H1 (cell line): ENCODE data around the gene MARCHF2. TPM values are rescaled to one million over a fixed set of nuclear protein-coding genes. Genes with fewer than 3 reads are reported as not detected.

Experiments used
- CTCF ChIA-PET: fragments of 300-600 bp; sonication (Branson Sonifier 250); formaldehyde crosslinking; loops from one replicate; lab custom pipeline; 2021; ENCODE audit not compliant: partially characterized antibody; lab: Charles Lee
- POLR2A ChIA-PET: fragments of 300-600 bp; sonication (Branson Sonifier 250); formaldehyde crosslinking; loops from one replicate; lab custom pipeline; 2021; ENCODE audit warnings: inconsistent platforms; ENCODE audit not compliant: partially characterized antibody; lab: Charles Lee
- DNase-seq, 2 experiments: peaks; one replicate each; pipeline versions ENCODE4 v3.0.0 to v3.0.0-alpha.2; 2010 to 2022; ENCODE audit warnings: low spot score in 2 of 2, low read depth in 1 of 2, mixed read lengths in 1 of 2
- FAIRE-seq: peaks from 2 replicates; lab custom pipeline; 2011; peaks lifted over from hg19 to GRCh38; lab: Jason Lieb, UNC
- H2AFZ ChIP-seq: 2 replicates; pipeline ENCODE4 v1.8.1; 2012; ENCODE audit warnings: low read length, inconsistent platforms
- H2AK5ac ChIP-seq: 2 replicates; pipeline ENCODE4 v1.6.1; 2013; ENCODE audit warnings: low read depth, low read length
- H2BK120ac ChIP-seq: replicated peaks from 2 replicates; pipeline ENCODE3; 2013; ENCODE audit warnings: low read depth, low read length, inconsistent platforms
- H2BK12ac ChIP-seq: 2 replicates; pipeline ENCODE4 v1.6.1; 2013; ENCODE audit warnings: low read depth, low read length
- H2BK15ac ChIP-seq: 2 replicates; pipeline ENCODE4 v1.6.1; 2013; ENCODE audit warnings: low read length
- H2BK20ac ChIP-seq: 2 replicates; pipeline ENCODE4 v1.6.1; 2013; ENCODE audit warnings: low read length
- H2BK5ac ChIP-seq: 2 replicates; pipeline ENCODE4 v1.6.1; 2013; ENCODE audit warnings: low read depth, low read length
- H3K14ac ChIP-seq: 2 replicates; pipeline ENCODE4 v1.6.1; 2013; ENCODE audit warnings: inconsistent platforms; ENCODE audit not compliant: insufficient read length
- H3K18ac ChIP-seq: 2 replicates; pipeline ENCODE4 v1.6.1; 2013; ENCODE audit warnings: low read length; ENCODE audit errors: extremely low read depth
- H3K23ac ChIP-seq: 2 replicates; pipeline ENCODE4 v1.6.1; 2013; ENCODE audit warnings: inconsistent platforms; ENCODE audit not compliant: insufficient read length
- H3K23me2 ChIP-seq: 2 replicates; pipeline ENCODE4 v1.6.1; 2013; ENCODE audit warnings: low read depth, low read length
- H3K27ac ChIP-seq: 2 replicates; pipeline ENCODE4 v1.6.1; 2011; ENCODE audit warnings: low read depth, low read length, inconsistent platforms
- H3K27me3 ChIP-seq, 4 experiments: replicated peaks in 1 of 4; 1 replicate in 1 of 4; 2 replicates in 3 of 4; pipeline versions ENCODE4 v1.6.1 to v1.8.1; 2011 to 2013; ENCODE audit warnings: low read length in 3 of 4, mild to moderate bottlenecking in 3 of 4, inconsistent platforms in 2 of 4, mixed read lengths in 2 of 4, moderate library complexity in 1 of 4; ENCODE audit not compliant: control insufficient read depth in 3 of 4, insufficient read depth in 3 of 4; ENCODE audit errors: extremely low read depth in 1 of 4
- H3K36me3 ChIP-seq, 4 experiments: 2 replicates each; pipeline versions ENCODE4 v1.6.1 to v1.8.1; 2011 to 2013; ENCODE audit warnings: mild to moderate bottlenecking in 4 of 4, low read length in 3 of 4, moderate library complexity in 2 of 4, control low read depth in 1 of 4, inconsistent platforms in 1 of 4; ENCODE audit not compliant: insufficient read depth in 4 of 4, control insufficient read depth in 2 of 4
- H3K4ac ChIP-seq: replicated peaks from 2 replicates; pipeline ENCODE3; 2013; ENCODE audit warnings: low read length, low read depth, mixed read lengths, inconsistent platforms; ENCODE audit not compliant: insufficient read length
- H3K4me1 ChIP-seq, 4 experiments: replicated peaks in 1 of 4; 1 replicate in 1 of 4; 2 replicates in 3 of 4; pipeline versions ENCODE4 v1.6.1 to v1.8.1; 2011 to 2013; ENCODE audit warnings: low read length in 3 of 4, inconsistent platforms in 2 of 4, mixed read lengths in 1 of 4; ENCODE audit not compliant: insufficient read depth in 4 of 4, control insufficient read depth in 3 of 4
- H3K4me2 ChIP-seq, 2 experiments: 2 replicates each; pipeline versions ENCODE4 v1.6.1 to v1.8.1; 2011 to 2013; ENCODE audit warnings: low read depth in 2 of 2, low read length in 2 of 2, control low read depth in 1 of 2, inconsistent platforms in 1 of 2, mild to moderate bottlenecking in 1 of 2; ENCODE audit not compliant: insufficient read depth in 1 of 2
- H3K4me3 ChIP-seq, 4 experiments: fragments of 200-600, 300-600 bp in 1 of 4; sonication (generic), shearing (Covaris generic), sonication (Bioruptor Twin) in 1 of 4; 2 replicates each; pipeline versions ENCODE4 v1.5.1 to v1.8.1; 2011 to 2016; ENCODE audit warnings: low read length in 4 of 4, low read depth in 3 of 4, control low read depth in 2 of 4, inconsistent platforms in 2 of 4, mild to moderate bottlenecking in 2 of 4, mixed read lengths in 1 of 4, moderate library complexity in 1 of 4; ENCODE audit not compliant: insufficient read depth in 2 of 4; ENCODE audit errors: extremely low read depth in 1 of 4
- H3K56ac ChIP-seq: replicated peaks from 2 replicates; pipeline ENCODE3; 2013; ENCODE audit warnings: low read depth, mild to moderate bottlenecking, mixed read lengths, low read length, inconsistent platforms; ENCODE audit not compliant: insufficient read length
- H3K79me1 ChIP-seq: 2 replicates; pipeline ENCODE4 v1.6.1; 2013; ENCODE audit warnings: low read depth, low read length, control low read depth
- H3K79me2 ChIP-seq, 2 experiments: 2 replicates each; pipeline versions ENCODE4 v1.6.1 to v1.8.1; 2012 to 2013; ENCODE audit warnings: low read length in 2 of 2, mild to moderate bottlenecking in 2 of 2, inconsistent platforms in 1 of 2; ENCODE audit not compliant: insufficient read depth in 2 of 2, control insufficient read depth in 1 of 2
- H3K9ac ChIP-seq, 4 experiments: replicated peaks in 1 of 4; 1 replicate in 1 of 4; 2 replicates in 3 of 4; pipeline versions ENCODE4 v1.6.1 to v1.8.1; 2011 to 2013; ENCODE audit warnings: low read depth in 3 of 4, low read length in 3 of 4, control low read depth in 2 of 4, mild to moderate bottlenecking in 2 of 4, moderate library complexity in 2 of 4, inconsistent platforms in 1 of 4; ENCODE audit errors: extremely low read depth in 1 of 4
- H3K9me3 ChIP-seq, 2 experiments: 2 replicates each; pipeline versions ENCODE4 v1.6.1 to v1.8.1; 2012 to 2013; ENCODE audit warnings: mild to moderate bottlenecking in 2 of 2, moderate library complexity in 2 of 2, control low read depth in 1 of 2, inconsistent platforms in 1 of 2, low read depth in 1 of 2, low read length in 1 of 2, mixed read lengths in 1 of 2; ENCODE audit not compliant: insufficient read depth in 2 of 2
- H4K20me1 ChIP-seq, 2 experiments: replicated peaks in 1 of 2; 2 replicates each; pipeline versions ENCODE3 to v1.8.1; 2011 to 2013; ENCODE audit warnings: inconsistent platforms in 2 of 2, low read length in 2 of 2, mild to moderate bottlenecking in 1 of 2; ENCODE audit not compliant: insufficient read depth in 2 of 2, control insufficient read depth in 1 of 2
- H4K5ac ChIP-seq: 2 replicates; pipeline ENCODE4 v1.6.1; 2013; ENCODE audit warnings: low read length, low read depth, mixed read lengths, inconsistent platforms; ENCODE audit not compliant: insufficient read length
- H4K8ac ChIP-seq: 2 replicates; pipeline ENCODE4 v1.8.0; 2013; ENCODE audit warnings: mild to moderate bottlenecking, moderate library complexity, low read length, inconsistent platforms; ENCODE audit not compliant: insufficient read depth; ENCODE audit errors: extremely low read depth
- H4K91ac ChIP-seq: replicated peaks from 2 replicates; pipeline ENCODE3; 2013; ENCODE audit warnings: low read length, mixed read lengths, inconsistent platforms; ENCODE audit not compliant: insufficient read length
- ASH2L ChIP-seq: fragments of 200-600, 300-600 bp; sonication (generic); IDR thresholded peaks from one replicate; pipeline ENCODE4 v1.7.1; 2017; ENCODE audit warnings: low read length
- FOSL1 ChIP-seq: IDR thresholded peaks from 2 replicates; pipeline ENCODE4 v1.6.1; 2011; ENCODE audit warnings: mild to moderate bottlenecking, low read depth, low read length, moderate library complexity; ENCODE audit not compliant: insufficient read depth
- POLR2AphosphoS5 ChIP-seq: IDR thresholded peaks from 2 replicates; pipeline ENCODE4 v1.6.1; 2011; ENCODE audit warnings: low read depth, low read length
- RAD21 ChIP-seq, 2 experiments: IDR thresholded peaks in 1 of 2; conservative IDR thresholded peaks in 1 of 2; 2 replicates each; pipeline ENCODE4 v1.6.1; 2011; ENCODE audit warnings: low read depth in 2 of 2, low read length in 2 of 2, improper control_type of control experiment in 1 of 2, inconsistent platforms in 1 of 2, mild to moderate bottlenecking in 1 of 2, moderate library complexity in 1 of 2
- RBBP5 ChIP-seq: IDR thresholded peaks from 2 replicates; pipeline ENCODE4 v1.7.1; 2012; ENCODE audit warnings: low read depth, mild to moderate bottlenecking, inconsistent platforms, low read length, moderate library complexity, borderline replicate concordance
- TEAD4 ChIP-seq: IDR thresholded peaks from 2 replicates; pipeline ENCODE4 v1.6.1; 2012; ENCODE audit warnings: low read depth, low read length, inconsistent platforms, mixed read lengths
- YY1 ChIP-seq: IDR thresholded peaks from 2 replicates; pipeline ENCODE4 v1.6.1; 2011; ENCODE audit warnings: low read depth, mild to moderate bottlenecking, low read length
- WGBS, 2 experiments: shearing (Covaris generic) in 1 of 2; methylation state at CpG; one replicate each; pipeline versions ENCODE4 v1.1.6 to v1.1.7; 2013 to 2015; ENCODE audit warnings: low lambda C conversion rate in 2 of 2, mixed read lengths in 2 of 2, inconsistent platforms in 1 of 2, low coverage in 1 of 2, missing lambda C conversion rate in 1 of 2; ENCODE audit not compliant: insufficient replicate concordance in 2 of 2, insufficient coverage in 1 of 2, insufficient read length in 1 of 2; ENCODE audit errors: extremely low coverage in 1 of 2, missing lambda C conversion rate in 1 of 2; 5-methylcytosine and 5-hydroxymethylcytosine counted together
- polyA plus RNA-seq, 7 experiments: library from polyadenylated mRNA; depleted of rRNA in 3 of 7; stranded (reverse) in 5 of 7; unstranded in 2 of 7; fragments of >200 nt in 5 of 7; fragments of 200-250 nt in 2 of 7; gene quantifications; 1 replicate in 5 of 7; 2 replicates in 1 of 7; 4 replicates in 1 of 7; pipeline versions ENCODE4 v1.2.1 to v1.2.3, GENCODE V29; 2011 to 2013; ENCODE audit warnings: missing spikeins in 2 of 7, mixed read lengths in 2 of 7
- total RNA-seq: library from RNA; stranded (reverse); fragmentation: NEBNext Ultra II Directional; extraction: Animal tissue kit (Norgen Biotek cat#: 25700); gene quantifications from 2 replicates; pipeline ENCODE4 v1.2.1, GENCODE V29; 2021
- TF ChIP-seq, protein P1 (sequence below): IDR thresholded peaks from 2 replicates; pipeline ENCODE4 v1.6.1; 2012; ENCODE audit warnings: low read length, inconsistent platforms

The MARCHF2 gene
- total and polyA plus RNA-seq, 2 of the 8 experiments (the other 6 are each of a cell fraction or from before 2014, with no cell fraction given): 18.5 to 46.2 TPM

DNA sequence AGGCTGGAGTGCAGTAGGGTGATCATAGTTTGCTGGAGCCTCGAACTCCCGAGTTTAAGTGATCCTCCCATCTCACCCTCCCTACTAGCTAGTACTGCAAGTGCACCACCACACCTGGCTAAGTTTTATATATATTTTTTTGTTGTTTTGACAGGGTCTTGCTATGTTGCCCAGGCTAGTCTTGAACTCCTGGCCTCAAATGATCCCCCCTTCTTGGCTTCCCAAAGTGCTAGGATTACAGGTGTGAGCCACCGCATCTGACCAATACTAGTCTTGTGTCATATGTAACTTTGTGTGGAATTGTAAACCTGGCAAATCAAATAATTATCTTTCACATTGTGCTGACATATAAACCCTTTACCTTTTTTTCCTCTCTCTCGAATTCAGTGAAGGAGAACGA lies 41.9 kb downstream of the MARCHF2 start:
- H3K27ac ChIP-seq: no peak overlapping the region
- H3K9me3 ChIP-seq: no peaks in the 10 kb centered on the region
- H2AFZ ChIP-seq: no peak overlapping the region
- H2BK5ac ChIP-seq: no peak overlapping the region
- no peaks in the 10 kb centered on the region for H3K27me3 ChIP-seq
- H3K79me2 ChIP-seq: peaks cover 85 to 100% of the 10 kb centered on the region in 2 experiments
- H3K56ac ChIP-seq: no peak overlapping the region
- no peak overlapping the region for H3K9ac ChIP-seq
- H3K4me3 ChIP-seq: no peak overlapping the region
- WGBS, 2 experiments: 88% methylated on average over 5 of the region's 5 CpGs; no CpG with 5 or more reads in 1 of the 2 experiments
- H2BK20ac ChIP-seq: no peak overlapping the region
- CTCF ChIA-PET: interaction anchor here (0.6 to 1.7 kb wide), 2 partner anchors 15 to 35 kb away, joined by 3 to 4 read pairs; no protein-coding TSS in a partner anchor
- H3K36me3 ChIP-seq: peaks cover 15 to 38% (median 17%) of the 10 kb centered on the region in 4 experiments; a peak in 6 of 8 replicates
- no peak for FAIRE-seq
- no peak for DNase-seq
- no peak overlapping the region for H3K14ac ChIP-seq
- H3K79me1 ChIP-seq: peaks cover 8% of the 10 kb centered on the region
- no peak overlapping the region for H4K8ac ChIP-seq
- no peak overlapping the region for H4K91ac ChIP-seq
- POLR2A ChIA-PET: no interaction called here
- no peaks in the 10 kb centered on the region for H3K23me2 ChIP-seq
- no peak overlapping the region for H4K5ac ChIP-seq
- H2BK12ac ChIP-seq: no peak overlapping the region
- no peak overlapping the region for H3K23ac ChIP-seq
- H3K4ac ChIP-seq: no peak overlapping the region
- H2BK120ac ChIP-seq: no peak overlapping the region
- peaks cover 9 to 24% (median 19%) of the 10 kb centered on the region in 4 experiments for H3K4me1 ChIP-seq
- H3K4me2 ChIP-seq: no peak overlapping the region; a peak in 1 of 4 replicates
- H4K20me1 ChIP-seq: peaks cover 63 to 66% of the 10 kb centered on the region in 2 experiments
- H2BK15ac ChIP-seq: no peak overlapping the region
- H2AK5ac ChIP-seq: no peak overlapping the region
- no peak overlapping the region for H3K18ac ChIP-seq
- TF ChIP-seq RAD21 (IDR thresholded peaks at IDR 0.05 in 1 of 2, conservative IDR thresholded peaks at IDR 0.05 in 1 of 2; ENCODE audit: low read depth in 2 of 2, low read length in 2 of 2) (no peak), RBBP5 (no peak), FOSL1 (no peak), TEAD4 (no peak), YY1 (no peak), ASH2L (no peak), POLR2AphosphoS5 (no peak)
- TF ChIP-seq, protein P1, sequence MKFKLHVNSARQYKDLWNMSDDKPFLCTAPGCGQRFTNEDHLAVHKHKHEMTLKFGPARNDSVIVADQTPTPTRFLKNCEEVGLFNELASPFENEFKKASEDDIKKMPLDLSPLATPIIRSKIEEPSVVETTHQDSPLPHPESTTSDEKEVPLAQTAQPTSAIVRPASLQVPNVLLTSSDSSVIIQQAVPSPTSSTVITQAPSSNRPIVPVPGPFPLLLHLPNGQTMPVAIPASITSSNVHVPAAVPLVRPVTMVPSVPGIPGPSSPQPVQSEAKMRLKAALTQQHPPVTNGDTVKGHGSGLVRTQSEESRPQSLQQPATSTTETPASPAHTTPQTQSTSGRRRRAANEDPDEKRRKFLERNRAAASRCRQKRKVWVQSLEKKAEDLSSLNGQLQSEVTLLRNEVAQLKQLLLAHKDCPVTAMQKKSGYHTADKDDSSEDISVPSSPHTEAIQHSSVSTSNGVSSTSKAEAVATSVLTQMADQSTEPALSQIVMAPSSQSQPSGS: no peak
